DOHH2 (cell line): ENCODE measurements around the gene SYVN1.

Experiments used
- EZH2phosphoT487 ChIP-seq: fragments of 200-600 bp; sonication (generic); IDR thresholded peaks from 2 replicates; pipeline ENCODE4 v1.6.1; 2017; ENCODE audit warnings: borderline replicate concordance, mild to moderate bottlenecking, antibody characterized with exemption, low read length, moderate library complexity, mixed read lengths
- TF ChIP-seq, protein P1 (sequence below): fragments of 200-600 bp; sonication (generic); IDR thresholded peaks from one replicate; pipeline ENCODE4 v1.5.1; 2014; ENCODE audit warnings: antibody characterized with exemption, mild to moderate bottlenecking, low read depth, low read length; ENCODE audit not compliant: poor library complexity, severe bottlenecking

DNA sequence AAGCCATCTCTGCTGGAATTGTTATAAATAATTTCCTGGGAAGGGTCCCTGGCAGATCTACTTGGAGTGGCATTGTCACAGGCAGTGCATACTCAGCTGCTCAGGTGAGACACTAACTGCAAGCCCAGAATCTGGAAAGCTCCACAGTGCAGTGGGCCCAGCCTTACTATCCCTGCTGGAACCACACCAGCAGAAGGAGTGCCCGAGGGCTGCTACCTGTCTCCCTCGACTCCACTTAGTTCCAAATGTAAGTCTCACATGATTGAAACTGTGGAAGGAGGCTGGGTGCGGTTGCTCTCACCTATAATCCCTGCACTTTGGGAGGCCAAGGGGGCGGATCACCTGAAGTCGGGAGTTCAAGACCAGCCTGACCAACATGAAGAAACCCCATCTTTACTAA is 14.3 kb upstream of the SYVN1 start:
- TF ChIP-seq, protein P1, sequence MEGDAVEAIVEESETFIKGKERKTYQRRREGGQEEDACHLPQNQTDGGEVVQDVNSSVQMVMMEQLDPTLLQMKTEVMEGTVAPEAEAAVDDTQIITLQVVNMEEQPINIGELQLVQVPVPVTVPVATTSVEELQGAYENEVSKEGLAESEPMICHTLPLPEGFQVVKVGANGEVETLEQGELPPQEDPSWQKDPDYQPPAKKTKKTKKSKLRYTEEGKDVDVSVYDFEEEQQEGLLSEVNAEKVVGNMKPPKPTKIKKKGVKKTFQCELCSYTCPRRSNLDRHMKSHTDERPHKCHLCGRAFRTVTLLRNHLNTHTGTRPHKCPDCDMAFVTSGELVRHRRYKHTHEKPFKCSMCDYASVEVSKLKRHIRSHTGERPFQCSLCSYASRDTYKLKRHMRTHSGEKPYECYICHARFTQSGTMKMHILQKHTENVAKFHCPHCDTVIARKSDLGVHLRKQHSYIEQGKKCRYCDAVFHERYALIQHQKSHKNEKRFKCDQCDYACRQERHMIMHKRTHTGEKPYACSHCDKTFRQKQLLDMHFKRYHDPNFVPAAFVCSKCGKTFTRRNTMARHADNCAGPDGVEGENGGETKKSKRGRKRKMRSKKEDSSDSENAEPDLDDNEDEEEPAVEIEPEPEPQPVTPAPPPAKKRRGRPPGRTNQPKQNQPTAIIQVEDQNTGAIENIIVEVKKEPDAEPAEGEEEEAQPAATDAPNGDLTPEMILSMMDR = no peak
- TF ChIP-seq EZH2phosphoT487 = no peak
